Trophoblast cell (in vitro differentiated cells and primary cell): ENCODE measurements around the gene MARK1.

Source experiments
- DNase-seq, 2 donors: peaks; one replicate each; pipeline ENCODE4 v3.0.0-alpha.2; 2016
- H2AFZ ChIP-seq: 2 replicates; pipeline ENCODE4 v1.6.1; 2013; ENCODE audit warnings: low read length, moderate library complexity, mild to moderate bottlenecking; ENCODE audit not compliant: insufficient read depth, poor library complexity
- H2AK5ac ChIP-seq: 2 replicates; pipeline ENCODE4 v1.6.1; 2013; ENCODE audit warnings: mild to moderate bottlenecking, low read length
- H2BK120ac ChIP-seq: 2 replicates; pipeline ENCODE4 v1.6.1; 2013; ENCODE audit warnings: low read length, mild to moderate bottlenecking, moderate library complexity; ENCODE audit not compliant: insufficient read depth, poor library complexity
- H2BK12ac ChIP-seq: 2 replicates; pipeline ENCODE4 v1.6.1; 2013; ENCODE audit warnings: mild to moderate bottlenecking, low read length, moderate library complexity
- H2BK5ac ChIP-seq: 2 replicates; pipeline ENCODE4 v1.6.1; 2013; ENCODE audit warnings: low read length, low read depth, moderate library complexity, mild to moderate bottlenecking; ENCODE audit not compliant: poor library complexity
- H3K14ac ChIP-seq: 2 replicates; pipeline ENCODE4 v1.6.1; 2013; ENCODE audit warnings: mild to moderate bottlenecking, low read length
- H3K18ac ChIP-seq: 2 replicates; pipeline ENCODE4 v1.6.1; 2013; ENCODE audit warnings: mild to moderate bottlenecking, low read length
- H3K23ac ChIP-seq: 2 replicates; pipeline ENCODE4 v1.6.1; 2013; ENCODE audit warnings: low read length
- H3K27ac ChIP-seq: 2 replicates; pipeline ENCODE4 v1.5.1; 2013; ENCODE audit warnings: low read depth, mild to moderate bottlenecking, inconsistent platforms, low read length, moderate library complexity
- H3K27me3 ChIP-seq: 2 replicates; pipeline ENCODE4 v1.6.1; 2013; ENCODE audit warnings: inconsistent platforms, mild to moderate bottlenecking, low read length, moderate library complexity; ENCODE audit not compliant: insufficient read depth
- H3K36me3 ChIP-seq, 2 experiments: 1 replicate in 1 of 2; 2 replicates in 1 of 2; pipeline ENCODE4 v1.6.1; 2013; ENCODE audit warnings: low read length in 2 of 2, mild to moderate bottlenecking in 2 of 2, moderate library complexity in 1 of 2; ENCODE audit not compliant: insufficient read depth in 2 of 2, control insufficient read depth in 1 of 2
- H3K4ac ChIP-seq: 2 replicates; pipeline ENCODE4 v1.6.1; 2013; ENCODE audit warnings: low read depth, mild to moderate bottlenecking, low read length, moderate library complexity
- H3K4me1 ChIP-seq, 2 experiments: 1 replicate in 1 of 2; 2 replicates in 1 of 2; pipeline ENCODE4 v1.6.1; 2013; ENCODE audit warnings: low read length in 2 of 2, mild to moderate bottlenecking in 2 of 2, moderate library complexity in 1 of 2; ENCODE audit not compliant: insufficient read depth in 2 of 2, control insufficient read depth in 1 of 2
- H3K4me2 ChIP-seq: 2 replicates; pipeline ENCODE4 v1.6.1; 2013; ENCODE audit warnings: inconsistent platforms, mild to moderate bottlenecking, low read length, moderate library complexity
- H3K4me3 ChIP-seq: 2 replicates; pipeline ENCODE4 v1.5.1; 2013; ENCODE audit warnings: mild to moderate bottlenecking, low read depth, low read length, inconsistent platforms
- H3K79me1 ChIP-seq: one replicate; pipeline ENCODE4 v1.6.1; 2013; ENCODE audit warnings: low read length
- H3K79me2 ChIP-seq: 2 replicates; pipeline ENCODE4 v1.6.1; 2013; ENCODE audit warnings: low read length, mild to moderate bottlenecking; ENCODE audit not compliant: control insufficient read depth, insufficient read depth, poor library complexity
- H3K9ac ChIP-seq: 2 replicates; pipeline ENCODE4 v1.6.1; 2013; ENCODE audit warnings: mild to moderate bottlenecking, low read length
- H3K9me3 ChIP-seq: 2 replicates; pipeline ENCODE4 v1.6.1; 2013; ENCODE audit warnings: low read depth, mild to moderate bottlenecking, control low read depth, inconsistent platforms, low read length; ENCODE audit not compliant: insufficient read depth
- H4K12ac ChIP-seq: 2 replicates; pipeline ENCODE4 v1.6.1; 2013; ENCODE audit warnings: low read depth, mild to moderate bottlenecking, low read length, moderate library complexity
- H4K8ac ChIP-seq: 2 replicates; pipeline ENCODE4 v1.6.1; 2013; ENCODE audit warnings: low read depth, mild to moderate bottlenecking, low read length, moderate library complexity
- H4K91ac ChIP-seq: one replicate; pipeline ENCODE4 v1.6.1; 2013; ENCODE audit warnings: low read depth, mild to moderate bottlenecking, low read length, moderate library complexity
- WGBS: extraction: QIAGEN DNeasy Blood & Tissue Kit; methylation state at CpG from one replicate; pipeline ENCODE4 v1.1.7; 2013; ENCODE audit warnings: missing lambda C conversion rate; ENCODE audit not compliant: insufficient read length, insufficient coverage; ENCODE audit errors: extremely low coverage; 5-methylcytosine and 5-hydroxymethylcytosine counted together

MARK1 gene

GRCh38 chr1:220572416-220572815, 44.5 kb downstream of the MARK1 start:
- H3K4ac ChIP-seq, result no peak overlapping the region
- H2AK5ac ChIP-seq, result no peak overlapping the region
- H2BK12ac ChIP-seq, result no peak overlapping the region
- H3K9ac ChIP-seq, result no peak overlapping the region
- no peaks in the 10 kb centered on the region for H3K36me3 ChIP-seq
- no peak for DNase-seq
- H3K9me3 ChIP-seq, result no peaks in the 10 kb centered on the region
- WGBS, result no CpG with 5 or more reads among the region's 5 CpGs
- H2BK5ac ChIP-seq, result no peak overlapping the region
- no peak overlapping the region for H2BK120ac ChIP-seq
- H4K8ac ChIP-seq, result no peak overlapping the region
- no peaks in the 10 kb centered on the region for H3K27me3 ChIP-seq
- no peaks in the 10 kb centered on the region for H3K4me1 ChIP-seq
- no peaks in the 10 kb centered on the region for H3K79me2 ChIP-seq
- no peak overlapping the region for H4K12ac ChIP-seq
- no peak overlapping the region for H3K14ac ChIP-seq
- no peak overlapping the region for H3K18ac ChIP-seq
- H3K27ac ChIP-seq, result no peak overlapping the region
- H2AFZ ChIP-seq, result no peak overlapping the region
- H3K23ac ChIP-seq, result no peak overlapping the region
- H4K91ac ChIP-seq, result no peak overlapping the region
- no peak overlapping the region for H3K4me2 ChIP-seq
- no peak overlapping the region for H3K4me3 ChIP-seq
- H3K79me1 ChIP-seq, result no peaks in the 10 kb centered on the region

GRCh38 chr1:220573836-220574235, 45.9 kb downstream of the MARK1 start:
- H3K9me3 ChIP-seq, result no peaks in the 10 kb centered on the region
- no peak overlapping the region for H3K4ac ChIP-seq

GRCh38 chr1:220575718-220576497, 48.0 kb downstream of the MARK1 start:
- no peaks in the 10 kb centered on the region for H3K4me1 ChIP-seq
- no peak overlapping the region for H4K8ac ChIP-seq
- no peak overlapping the region for H3K27ac ChIP-seq
- H3K4ac ChIP-seq, result no peak overlapping the region
- no peak overlapping the region for H2BK12ac ChIP-seq
- H2AK5ac ChIP-seq, result no peak overlapping the region
- no peak overlapping the region for H2AFZ ChIP-seq
- no peak overlapping the region for H3K4me3 ChIP-seq
- H3K36me3 ChIP-seq, result no peaks in the 10 kb centered on the region
- H4K91ac ChIP-seq, result no peak overlapping the region
- H2BK120ac ChIP-seq, result no peak overlapping the region
- H2BK5ac ChIP-seq, result no peak overlapping the region
- H3K9me3 ChIP-seq, result no peaks in the 10 kb centered on the region
- H3K18ac ChIP-seq, result no peak overlapping the region
- no peak overlapping the region for H4K12ac ChIP-seq
- H3K79me2 ChIP-seq, result no peaks in the 10 kb centered on the region
- no peak overlapping the region for H3K4me2 ChIP-seq
- no CpG with 5 or more reads among the region's 6 CpGs for WGBS
- no peak overlapping the region for H3K23ac ChIP-seq
- H3K79me1 ChIP-seq, result no peaks in the 10 kb centered on the region
- no peak overlapping the region for H3K9ac ChIP-seq
- H3K14ac ChIP-seq, result no peak overlapping the region
- no peak for DNase-seq
- H3K27me3 ChIP-seq, result no peaks in the 10 kb centered on the region

More at GRCh38 chr1:220573836-220574235, 45.9 kb downstream of the MARK1 start:
- H3K27me3 ChIP-seq, result no peaks in the 10 kb centered on the region
- no peak overlapping the region for H3K4me2 ChIP-seq
- H3K79me1 ChIP-seq, result no peaks in the 10 kb centered on the region
- no peak overlapping the region for H3K4me3 ChIP-seq
- H2AK5ac ChIP-seq, result no peak overlapping the region
- no peak overlapping the region for H2BK5ac ChIP-seq
- H3K14ac ChIP-seq, result no peak overlapping the region
- no peak overlapping the region for H3K23ac ChIP-seq
- H2BK12ac ChIP-seq, result no peak overlapping the region
- no peaks in the 10 kb centered on the region for H3K79me2 ChIP-seq
- H3K4me1 ChIP-seq, result no peaks in the 10 kb centered on the region
- H3K27ac ChIP-seq, result no peak overlapping the region
- no peak overlapping the region for H3K9ac ChIP-seq
- H2BK120ac ChIP-seq, result no peak overlapping the region
- H3K36me3 ChIP-seq, result no peaks in the 10 kb centered on the region
- no peak for DNase-seq
- no peak overlapping the region for H4K8ac ChIP-seq
- no peak overlapping the region for H4K12ac ChIP-seq
- no peak overlapping the region for H4K91ac ChIP-seq
- H3K18ac ChIP-seq, result no peak overlapping the region
- no peak overlapping the region for H2AFZ ChIP-seq

GRCh38 chr1:220577926-220578325, 50.0 kb downstream of the MARK1 start:
- Histone ChIP-seq H3K4me2 (no peak overlapping the region), H3K79me1 (no peaks in the 10 kb centered on the region), H3K36me3 (no peaks in the 10 kb centered on the region), H3K14ac (no peak overlapping the region), H3K9me3 (no peaks in the 10 kb centered on the region), H4K91ac (no peak overlapping the region), H3K27me3 (no peaks in the 10 kb centered on the region), H3K23ac (no peak overlapping the region), H3K4me1 (no peaks in the 10 kb centered on the region), H4K8ac (no peak overlapping the region), H4K12ac (no peak overlapping the region), H3K4me3 (no peak overlapping the region), H2BK5ac (no peak overlapping the region), H2AK5ac (no peak overlapping the region), H3K79me2 (no peaks in the 10 kb centered on the region), H3K9ac (no peak overlapping the region), H2BK120ac (no peak overlapping the region), H3K4ac (no peak overlapping the region), H2BK12ac (no peak overlapping the region), H3K18ac (no peak overlapping the region), H3K27ac (no peak overlapping the region), H2AFZ (no peak overlapping the region)
- no CpG with 5 or more reads among the region's 1 CpG for WGBS
- DNase-seq, result no peak
